Neural cell (in vitro differentiated cells): ENCODE measurements around the gene HMGCS2. TPM values are rescaled to one million over a fixed set of nuclear protein-coding genes. Genes with fewer than 3 reads are reported as not detected.

Experiments
- H2AFZ ChIP-seq: fragments of 200-600, 300-800 bp; sonication (generic), shearing (Covaris generic); 2 replicates; pipeline ENCODE4 v1.6.0; 2014; ENCODE audit warnings: low read depth, mild to moderate bottlenecking, antibody characterized with exemption, low read length, moderate library complexity
- H3F3A ChIP-seq: fragments of 200-600 bp; shearing (Covaris generic); 2 replicates; pipeline ENCODE4 v1.6.1; 2016; ENCODE audit warnings: mild to moderate bottlenecking, moderate library complexity, mixed read lengths, antibody characterized with exemption, low read length; ENCODE audit not compliant: insufficient read depth, poor library complexity, severe bottlenecking
- H3K27ac ChIP-seq: fragments of 200-600, 300-800 bp; sonication (generic), shearing (Covaris generic); 2 replicates; pipeline ENCODE4 v1.5.1; 2014; ENCODE audit warnings: mild to moderate bottlenecking, low read length, moderate library complexity
- H3K27me3 ChIP-seq: fragments of 300-800, 200-600 bp; sonication (generic), shearing (Covaris generic); 2 replicates; pipeline ENCODE4 v1.6.0; 2014; ENCODE audit warnings: mild to moderate bottlenecking, low read depth, low read length, moderate library complexity; ENCODE audit not compliant: insufficient read depth
- H3K36me3 ChIP-seq: fragments of 300-800, 200-600 bp; sonication (generic), shearing (Covaris generic); 2 replicates; pipeline ENCODE4 v1.5.1; 2014; ENCODE audit warnings: mild to moderate bottlenecking, antibody characterized with exemption, low read length, moderate library complexity; ENCODE audit not compliant: insufficient read depth
- H3K4me2 ChIP-seq: fragments of 300-800, 200-600 bp; sonication (generic), shearing (Covaris generic); 2 replicates; pipeline ENCODE4 v1.6.0; 2014; ENCODE audit warnings: mild to moderate bottlenecking, low read length
- H3K4me3 ChIP-seq: fragments of 300-800, 200-600 bp; sonication (generic), shearing (Covaris generic); 2 replicates; pipeline ENCODE4 v1.5.1; 2014; ENCODE audit warnings: mild to moderate bottlenecking, low read length, moderate library complexity
- H3K79me2 ChIP-seq: fragments of 200-600 bp; shearing (Covaris generic); replicated peaks from 2 replicates; pipeline ENCODE4 v1.6.0; 2014; ENCODE audit warnings: mild to moderate bottlenecking, low read length, moderate library complexity; ENCODE audit not compliant: insufficient read depth
- H3K9ac ChIP-seq: fragments of 300-800, 200-600 bp; sonication (generic), shearing (Covaris generic); 2 replicates; pipeline ENCODE4 v1.6.1; 2016; ENCODE audit warnings: mild to moderate bottlenecking, low read length, mixed read lengths
- H3K9me2 ChIP-seq: fragments of 200-600 bp; shearing (Covaris generic); 2 replicates; pipeline ENCODE4 v1.6.1; 2016; ENCODE audit warnings: mild to moderate bottlenecking, low read length, mixed read lengths; ENCODE audit not compliant: insufficient read depth
- H3K9me3 ChIP-seq: fragments of 200-600, 300-800 bp; sonication (generic), shearing (Covaris generic); 2 replicates; pipeline ENCODE4 v1.6.1; 2016; ENCODE audit warnings: mild to moderate bottlenecking, mixed run types, low read length, moderate library complexity, mixed read lengths
- H4K20me1 ChIP-seq: fragments of 200-600 bp; shearing (Covaris generic); 2 replicates; pipeline ENCODE4 v1.6.1; 2016; ENCODE audit warnings: mild to moderate bottlenecking, mixed run types; ENCODE audit not compliant: insufficient read depth
- EP300 ChIP-seq: fragments of 450-650 bp; conservative IDR thresholded peaks from 2 replicates; pipeline ENCODE4 v1.6.1; 2014; ENCODE audit warnings: antibody characterized with exemption, mild to moderate bottlenecking, moderate library complexity; ENCODE audit not compliant: poor library complexity, severe bottlenecking
- EZH2 ChIP-seq: fragments of 200-600, 300-800 bp; shearing (Covaris generic), sonication (generic); IDR thresholded peaks from 2 replicates; pipeline ENCODE4 v1.6.1; 2014; ENCODE audit warnings: antibody characterized with exemption, low read length, borderline replicate concordance, mild to moderate bottlenecking; ENCODE audit not compliant: insufficient read depth, poor library complexity, severe bottlenecking
- MXI1 ChIP-seq: fragments of 450-650 bp; conservative IDR thresholded peaks from 2 replicates; pipeline ENCODE4 v1.6.1; 2014; ENCODE audit warnings: antibody characterized with exemption, mild to moderate bottlenecking; ENCODE audit not compliant: poor library complexity, severe bottlenecking
- POLR2AphosphoS5 ChIP-seq: IDR thresholded peaks from 2 replicates; pipeline ENCODE4 v1.6.1; 2012
- RAD21 ChIP-seq: fragments of 450-650 bp; conservative IDR thresholded peaks from 2 replicates; pipeline ENCODE4 v1.6.1; 2014; ENCODE audit warnings: antibody characterized with exemption, mild to moderate bottlenecking, moderate library complexity
- SMC3 ChIP-seq: fragments of 450-650 bp; conservative IDR thresholded peaks from 2 replicates; pipeline ENCODE4 v1.6.1; 2014; ENCODE audit warnings: antibody characterized with exemption, mild to moderate bottlenecking, moderate library complexity; ENCODE audit not compliant: poor library complexity
- TAF1 ChIP-seq: IDR thresholded peaks from 2 replicates; pipeline ENCODE4 v1.6.1; 2012; ENCODE audit warnings: low read depth
- polyA minus RNA-seq: library from RNA; depleted of rRNA, polyadenylated mRNA; stranded (reverse); fragments of >200 nt; gene quantifications from 2 replicates; pipeline ENCODE4 v1.2.3, GENCODE V29; 2014
- polyA plus RNA-seq: library from polyadenylated mRNA; depleted of rRNA; stranded (reverse); fragments of >200 nt; gene quantifications from 2 replicates; pipeline ENCODE4 v1.2.3, GENCODE V29; 2014
- TF ChIP-seq, protein P1 (sequence below): fragments of 450-650 bp; IDR thresholded peaks from 2 replicates; pipeline ENCODE4 v1.5.1; 2014; ENCODE audit warnings: antibody characterized with exemption, mild to moderate bottlenecking, moderate library complexity; ENCODE audit not compliant: poor library complexity, severe bottlenecking
- TF ChIP-seq, protein P2 (sequence below): IDR thresholded peaks from 2 replicates; pipeline ENCODE4 v1.6.1; 2012; ENCODE audit warnings: borderline replicate concordance

Gene HMGCS2
- polyA plus RNA-seq = not detected in 2 replicates
- not detected in 2 replicates for polyA minus RNA-seq

DNA sequence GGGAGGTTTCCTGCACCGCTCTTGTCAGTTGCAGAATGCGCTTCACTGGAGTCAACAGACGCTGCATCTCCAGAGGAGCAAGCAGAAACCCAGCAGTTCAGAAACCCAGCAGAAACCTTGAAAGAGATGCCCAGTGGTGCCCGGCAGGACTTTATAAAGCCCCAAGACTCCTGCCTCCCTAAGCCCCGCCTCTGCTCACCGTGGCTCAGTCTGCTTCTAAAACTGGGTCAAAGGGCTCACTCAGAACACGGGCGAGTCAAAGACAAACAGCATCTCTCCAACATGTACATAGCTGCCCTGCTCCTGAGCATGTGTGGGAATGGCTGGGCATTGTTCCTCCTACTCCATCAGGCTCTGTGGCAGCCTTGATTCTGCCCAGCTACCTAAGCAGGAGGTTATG is at the start of gene HMGCS2:
TSS of gene HMGCS2 (minus strand) at position 128 of the 400 bp plus-strand sequence. CDS start at position 67, 61 bp downstream.
- TF ChIP-seq TAF1 = no peak
- TF ChIP-seq, protein P1, sequence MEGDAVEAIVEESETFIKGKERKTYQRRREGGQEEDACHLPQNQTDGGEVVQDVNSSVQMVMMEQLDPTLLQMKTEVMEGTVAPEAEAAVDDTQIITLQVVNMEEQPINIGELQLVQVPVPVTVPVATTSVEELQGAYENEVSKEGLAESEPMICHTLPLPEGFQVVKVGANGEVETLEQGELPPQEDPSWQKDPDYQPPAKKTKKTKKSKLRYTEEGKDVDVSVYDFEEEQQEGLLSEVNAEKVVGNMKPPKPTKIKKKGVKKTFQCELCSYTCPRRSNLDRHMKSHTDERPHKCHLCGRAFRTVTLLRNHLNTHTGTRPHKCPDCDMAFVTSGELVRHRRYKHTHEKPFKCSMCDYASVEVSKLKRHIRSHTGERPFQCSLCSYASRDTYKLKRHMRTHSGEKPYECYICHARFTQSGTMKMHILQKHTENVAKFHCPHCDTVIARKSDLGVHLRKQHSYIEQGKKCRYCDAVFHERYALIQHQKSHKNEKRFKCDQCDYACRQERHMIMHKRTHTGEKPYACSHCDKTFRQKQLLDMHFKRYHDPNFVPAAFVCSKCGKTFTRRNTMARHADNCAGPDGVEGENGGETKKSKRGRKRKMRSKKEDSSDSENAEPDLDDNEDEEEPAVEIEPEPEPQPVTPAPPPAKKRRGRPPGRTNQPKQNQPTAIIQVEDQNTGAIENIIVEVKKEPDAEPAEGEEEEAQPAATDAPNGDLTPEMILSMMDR = no peak
- TF ChIP-seq, protein P2, sequence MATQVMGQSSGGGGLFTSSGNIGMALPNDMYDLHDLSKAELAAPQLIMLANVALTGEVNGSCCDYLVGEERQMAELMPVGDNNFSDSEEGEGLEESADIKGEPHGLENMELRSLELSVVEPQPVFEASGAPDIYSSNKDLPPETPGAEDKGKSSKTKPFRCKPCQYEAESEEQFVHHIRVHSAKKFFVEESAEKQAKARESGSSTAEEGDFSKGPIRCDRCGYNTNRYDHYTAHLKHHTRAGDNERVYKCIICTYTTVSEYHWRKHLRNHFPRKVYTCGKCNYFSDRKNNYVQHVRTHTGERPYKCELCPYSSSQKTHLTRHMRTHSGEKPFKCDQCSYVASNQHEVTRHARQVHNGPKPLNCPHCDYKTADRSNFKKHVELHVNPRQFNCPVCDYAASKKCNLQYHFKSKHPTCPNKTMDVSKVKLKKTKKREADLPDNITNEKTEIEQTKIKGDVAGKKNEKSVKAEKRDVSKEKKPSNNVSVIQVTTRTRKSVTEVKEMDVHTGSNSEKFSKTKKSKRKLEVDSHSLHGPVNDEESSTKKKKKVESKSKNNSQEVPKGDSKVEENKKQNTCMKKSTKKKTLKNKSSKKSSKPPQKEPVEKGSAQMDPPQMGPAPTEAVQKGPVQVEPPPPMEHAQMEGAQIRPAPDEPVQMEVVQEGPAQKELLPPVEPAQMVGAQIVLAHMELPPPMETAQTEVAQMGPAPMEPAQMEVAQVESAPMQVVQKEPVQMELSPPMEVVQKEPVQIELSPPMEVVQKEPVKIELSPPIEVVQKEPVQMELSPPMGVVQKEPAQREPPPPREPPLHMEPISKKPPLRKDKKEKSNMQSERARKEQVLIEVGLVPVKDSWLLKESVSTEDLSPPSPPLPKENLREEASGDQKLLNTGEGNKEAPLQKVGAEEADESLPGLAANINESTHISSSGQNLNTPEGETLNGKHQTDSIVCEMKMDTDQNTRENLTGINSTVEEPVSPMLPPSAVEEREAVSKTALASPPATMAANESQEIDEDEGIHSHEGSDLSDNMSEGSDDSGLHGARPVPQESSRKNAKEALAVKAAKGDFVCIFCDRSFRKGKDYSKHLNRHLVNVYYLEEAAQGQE = no peak
- no peak for TF ChIP-seq POLR2AphosphoS5
- TF ChIP-seq RAD21 = no peak
- TF ChIP-seq EZH2 = no peak
- no peak for TF ChIP-seq MXI1
- TF ChIP-seq EP300 = no peak
- TF ChIP-seq SMC3 = no peak
- H3K4me2 ChIP-seq = no peak within 1 kb of the TSS
- no peaks in the 10 kb centered on the region for H3K9me2 ChIP-seq
- H3K9ac ChIP-seq = no peak within 1 kb of the TSS
- no peak within 1 kb of the TSS for H3K27ac ChIP-seq
- H4K20me1 ChIP-seq = no peaks in the 10 kb centered on the region
- no peaks in the 10 kb centered on the region for H3F3A ChIP-seq
- H3K79me2 ChIP-seq = no peaks in the 10 kb centered on the region
- no peak within 1 kb of the TSS for H3K4me3 ChIP-seq
- no peaks in the 10 kb centered on the region for H3K9me3 ChIP-seq
- no peaks in the 10 kb centered on the region for H3K36me3 ChIP-seq
- H3K27me3 ChIP-seq = no peaks in the 10 kb centered on the region
- H2AFZ ChIP-seq = no peak within 1 kb of the TSS

DNA sequence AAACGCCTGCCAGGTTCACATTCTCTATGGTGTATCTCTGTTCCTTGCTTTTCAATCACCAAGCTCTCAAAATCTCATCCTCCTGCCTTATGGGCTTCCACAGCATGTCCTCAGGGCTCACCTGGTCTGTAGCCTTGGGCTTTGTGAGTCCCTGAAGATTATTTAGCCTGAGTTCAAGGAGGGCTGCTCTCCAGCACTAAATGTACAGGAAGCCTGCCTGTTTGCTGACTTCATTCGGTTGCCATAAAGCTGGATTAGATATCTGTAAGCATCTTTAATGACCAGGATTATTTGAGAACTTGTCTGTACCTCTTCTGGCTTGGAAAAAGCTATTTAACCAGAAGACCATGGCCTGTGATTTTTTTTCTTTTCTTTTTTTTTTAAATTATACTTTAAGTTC is 49.5 kb upstream of the HMGCS2 start:
- H3K9me3 ChIP-seq = no peaks in the 10 kb centered on the region
- no peak overlapping the region for H3K4me2 ChIP-seq
- TF ChIP-seq MXI1 (no peak), EP300 (no peak)
- no peaks in the 10 kb centered on the region for H3K36me3 ChIP-seq
- H2AFZ ChIP-seq = no peak overlapping the region
- H3K27ac ChIP-seq = no peak overlapping the region
- H3K79me2 ChIP-seq = no peaks in the 10 kb centered on the region
- H3K9ac ChIP-seq = no peak overlapping the region
- H3F3A ChIP-seq = no peaks in the 10 kb centered on the region
- H4K20me1 ChIP-seq = no peaks in the 10 kb centered on the region
- H3K27me3 ChIP-seq = no peaks in the 10 kb centered on the region
- no peak overlapping the region for H3K4me3 ChIP-seq
- no peaks in the 10 kb centered on the region for H3K9me2 ChIP-seq

DNA sequence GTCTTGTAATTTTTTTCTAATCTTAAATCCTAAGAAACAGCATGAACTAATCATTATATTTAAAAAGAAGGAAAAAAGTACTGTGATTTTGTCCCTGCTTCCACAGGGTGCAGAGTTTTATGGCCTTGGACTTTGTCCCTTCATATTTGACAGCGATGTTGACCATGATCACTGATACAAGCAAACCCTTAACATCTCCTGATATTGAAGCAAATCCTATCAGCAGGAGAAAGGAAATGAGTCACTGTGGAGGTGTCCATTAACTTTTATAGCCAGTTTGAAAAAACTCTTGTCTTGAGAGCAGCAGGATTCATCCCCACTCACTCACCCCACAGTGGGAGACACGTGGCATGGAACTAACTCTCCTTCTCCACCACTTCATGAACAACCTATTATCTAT is 47.7 kb upstream of the HMGCS2 start:
- Histone ChIP-seq H4K20me1 (no peaks in the 10 kb centered on the region), H3K9ac (no peak overlapping the region), H3K4me2 (no peak overlapping the region), H3K79me2 (no peaks in the 10 kb centered on the region), H3K9me3 (no peaks in the 10 kb centered on the region), H2AFZ (no peak overlapping the region), H3K9me2 (no peaks in the 10 kb centered on the region), H3K36me3 (no peaks in the 10 kb centered on the region), H3K27ac (no peak overlapping the region), H3F3A (no peaks in the 10 kb centered on the region), H3K4me3 (no peak overlapping the region), H3K27me3 (no peaks in the 10 kb centered on the region)
- TF ChIP-seq RAD21 (no peak), SMC3 (no peak), EZH2 (no peak), TAF1 (no peak), POLR2AphosphoS5 (no peak), MXI1 (no peak), EP300 (no peak)
- TF ChIP-seq, protein P2 = no peak
- TF ChIP-seq, protein P1 = no peak
